AML-193 (cell line): ENCODE results near the gene OR1S1.
"Not testable (repeated sequence)": the region's sequence is repeated elsewhere in the genome, so short reads cannot be mapped to it uniquely, and the experiment has no call there.

Experiments used
- DNase-seq, 2 experiments: peaks; one replicate each; lab custom pipeline; 2025; lab: John Stamatoyannopoulos, UW

OR1S1 gene

GRCh38 chr11:58212420-58212819 is at the start of gene OR1S1:
OR1S1 (plus strand) TSS chr11:58212720.
- DNase-seq, result not testable (repeated sequence)

GRCh38 chr11:58164389-58164788 is 48.1 kb upstream of the OR1S1 start:
- DNase-seq, result no peak

- no peak for DNase-seq
Observed at GRCh38 chr11:58164990-58165389, 47.5 kb upstream of the OR1S1 start.

GRCh38 chr11:58165504-58166106 is 46.9 kb upstream of the OR1S1 start:
- DNase-seq, result no peak

GRCh38 chr11:58177409-58178054 is 35.0 kb upstream of the OR1S1 start:
- DNase-seq, result no peak

GRCh38 chr11:58178444-58178843 is 34.1 kb upstream of the OR1S1 start:
- no peak for DNase-seq

GRCh38 chr11:58179648-58180047 is 32.9 kb upstream of the OR1S1 start:
- DNase-seq, result no peak

- DNase-seq, result no peak
Observed at GRCh38 chr11:58186938-58187337, 25.6 kb upstream of the OR1S1 start.

GRCh38 chr11:58188770-58189169 is 23.8 kb upstream of the OR1S1 start, which contains the start of gene OR9Q2:
OR9Q2 (plus strand) TSS chr11:58189070; CDS start chr11:58190491, 1,421 bp downstream.
- DNase-seq, result no peak

- DNase-seq, result no peak
Observed at GRCh38 chr11:58192229-58192628, 20.3 kb upstream of the OR1S1 start.

- no peak for DNase-seq
Observed at GRCh38 chr11:58193391-58193790, 19.1 kb upstream of the OR1S1 start.

GRCh38 chr11:58195939-58196338 is 16.6 kb upstream of the OR1S1 start:
- DNase-seq, result no peak

GRCh38 chr11:58199271-58199670 is 13.2 kb upstream of the OR1S1 start:
- no peak for DNase-seq

GRCh38 chr11:58204042-58204441 is 8.5 kb upstream of the OR1S1 start, which contains the start of gene OR1S2:
OR1S2 (minus strand) TSS chr11:58204142; CDS start chr11:58204142, 0 bp downstream.
- no peak for DNase-seq

GRCh38 chr11:58216476-58216875 is 4.0 kb downstream of the OR1S1 start:
- DNase-seq, result no peak

GRCh38 chr11:58222721-58223120 is 10.2 kb downstream of the OR1S1 start:
- DNase-seq, result no peak

GRCh38 chr11:58227956-58228615 is 15.6 kb downstream of the OR1S1 start:
- DNase-seq, result no peak

- no peak for DNase-seq
Observed at GRCh38 chr11:58243954-58244353, 31.4 kb downstream of the OR1S1 start.

GRCh38 chr11:58254936-58255335 is 42.4 kb downstream of the OR1S1 start:
- DNase-seq, result no peak

GRCh38 chr11:58259983-58260382 is 47.5 kb downstream of the OR1S1 start:
- DNase-seq, result no peak
